ENCODE measurements around the gene LAIR1. TPM values are rescaled to one million over a fixed set of nuclear protein-coding genes. Genes with fewer than 3 reads are reported as not detected.
A peak's percentile ranks its signal among the peaks of the same experiment; 100 is the strongest.
"Not testable (repeated sequence)": the region's sequence is repeated elsewhere in the genome, so short reads cannot be mapped to it uniquely, and the experiment has no call there.

LAIR1 gene
- total RNA-seq, 4 donors from 2014 or later: 3.1 to 14.5 (median 8.7) TPM

DNA sequence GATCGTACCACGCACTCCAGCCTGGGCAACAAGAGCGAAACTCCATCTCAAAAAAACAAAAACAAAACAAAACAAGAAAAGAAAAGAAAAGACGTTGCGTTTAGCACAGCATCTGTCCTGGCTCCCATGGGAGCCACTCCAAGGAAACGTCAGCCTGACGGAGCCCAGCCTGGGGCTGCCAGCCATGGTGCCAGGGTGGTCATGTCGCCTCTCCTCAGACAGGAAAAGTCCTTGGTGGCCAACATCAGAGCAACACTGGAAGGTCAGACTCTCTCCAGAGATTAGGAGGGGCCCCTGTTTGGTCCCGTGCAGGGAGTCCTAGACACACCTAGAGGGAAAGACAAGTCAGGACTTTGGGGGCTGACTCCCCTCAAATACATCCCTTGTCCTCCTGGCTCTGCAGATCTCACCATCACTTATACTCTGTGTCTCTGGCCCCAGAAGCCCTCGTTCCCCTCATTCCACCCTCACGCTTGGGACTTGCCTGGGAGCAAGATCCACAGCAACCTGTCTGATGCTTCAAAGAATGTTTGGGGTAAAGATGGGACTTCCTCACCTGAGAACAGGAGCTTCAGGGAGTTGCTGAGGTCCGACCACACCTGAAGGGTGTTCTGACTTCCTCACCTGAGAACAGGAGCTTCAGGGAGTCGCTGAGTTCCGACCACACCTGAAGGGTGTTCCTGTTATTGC lies 35.1 kb downstream of the LAIR1 start:
- TF ChIP-seq, protein P1, sequence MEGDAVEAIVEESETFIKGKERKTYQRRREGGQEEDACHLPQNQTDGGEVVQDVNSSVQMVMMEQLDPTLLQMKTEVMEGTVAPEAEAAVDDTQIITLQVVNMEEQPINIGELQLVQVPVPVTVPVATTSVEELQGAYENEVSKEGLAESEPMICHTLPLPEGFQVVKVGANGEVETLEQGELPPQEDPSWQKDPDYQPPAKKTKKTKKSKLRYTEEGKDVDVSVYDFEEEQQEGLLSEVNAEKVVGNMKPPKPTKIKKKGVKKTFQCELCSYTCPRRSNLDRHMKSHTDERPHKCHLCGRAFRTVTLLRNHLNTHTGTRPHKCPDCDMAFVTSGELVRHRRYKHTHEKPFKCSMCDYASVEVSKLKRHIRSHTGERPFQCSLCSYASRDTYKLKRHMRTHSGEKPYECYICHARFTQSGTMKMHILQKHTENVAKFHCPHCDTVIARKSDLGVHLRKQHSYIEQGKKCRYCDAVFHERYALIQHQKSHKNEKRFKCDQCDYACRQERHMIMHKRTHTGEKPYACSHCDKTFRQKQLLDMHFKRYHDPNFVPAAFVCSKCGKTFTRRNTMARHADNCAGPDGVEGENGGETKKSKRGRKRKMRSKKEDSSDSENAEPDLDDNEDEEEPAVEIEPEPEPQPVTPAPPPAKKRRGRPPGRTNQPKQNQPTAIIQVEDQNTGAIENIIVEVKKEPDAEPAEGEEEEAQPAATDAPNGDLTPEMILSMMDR (IDR thresholded peaks at IDR 0.05): no peak
- TF ChIP-seq POLR2A (IDR thresholded peaks at IDR 0.05): no peak
- Histone ChIP-seq H3K36me3 (no peaks in the 10 kb centered on the region), H3K9me3 (no peaks in the 10 kb centered on the region), H3K27ac (no peak overlapping the region), H3K27me3 (no peaks in the 10 kb centered on the region), H3K4me1 (no peaks in the 10 kb centered on the region), H3K4me3 (replicated peaks in 1 of 3) (no peak overlapping the region)
- no peak for DNase-seq
- intact Hi-C loops (cut with DNase I): no loop called here
- WGBS, 2 donors: 78 to 81% methylated on average over 14 of the region's 14 CpGs

DNA sequence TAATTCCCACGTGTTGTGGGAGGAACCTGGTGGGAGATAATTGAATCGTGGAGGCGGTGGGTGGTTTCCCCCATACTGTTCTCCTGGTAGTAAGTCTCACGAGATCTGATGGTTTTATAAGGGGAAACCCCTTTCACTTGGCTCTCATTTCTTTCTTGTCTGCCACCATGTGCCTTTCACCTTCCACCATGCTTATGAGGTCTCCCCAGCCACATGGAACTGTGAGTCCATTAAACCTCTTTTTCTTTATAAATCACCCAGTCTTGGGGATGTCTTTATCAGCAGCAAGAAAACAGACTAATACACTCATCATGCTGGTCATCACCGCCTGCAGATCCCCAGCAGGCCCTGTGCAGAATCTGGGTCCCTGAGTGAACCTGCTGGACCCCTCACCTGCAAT lies 36.0 kb downstream of the LAIR1 start:
- H3K4me3 ChIP-seq (replicated peaks in 1 of 3); DNase-seq; H3K27me3 ChIP-seq; H3K4me1 ChIP-seq; H3K27ac ChIP-seq; H3K9me3 ChIP-seq; H3K36me3 ChIP-seq; intact Hi-C loops (cut with DNase I): not testable (repeated sequence)
- WGBS, 2 donors: 74 to 80% methylated on average over 5 of the region's 5 CpGs

DNA sequence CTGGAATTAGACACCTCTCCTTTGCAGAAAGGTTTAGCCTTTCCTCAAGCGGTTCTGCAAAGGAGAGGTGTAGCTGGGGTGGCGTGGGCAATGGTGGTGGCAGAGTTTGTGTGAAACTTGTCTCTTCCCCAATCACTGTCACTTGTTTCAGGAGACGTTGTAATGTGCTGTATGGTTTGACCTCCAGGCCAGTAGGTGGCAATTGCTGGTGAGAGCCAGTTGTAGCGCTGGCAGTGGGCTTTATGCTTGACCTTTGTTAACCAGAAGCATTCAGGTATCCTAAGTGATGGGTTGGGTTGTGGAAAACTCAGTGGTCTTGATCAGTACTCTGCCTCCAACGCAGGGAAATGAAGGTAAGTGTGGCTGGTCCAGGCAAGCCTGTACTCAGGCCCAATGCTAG lies 39.1 kb downstream of the LAIR1 start:
- intact Hi-C loops (cut with DNase I): no loop called here
- Histone ChIP-seq H3K4me1 (no peaks in the 10 kb centered on the region), H3K4me3 (replicated peaks in 1 of 3) (no peak overlapping the region), H3K27ac (no peak overlapping the region), H3K27me3 (no peaks in the 10 kb centered on the region), H3K36me3 (no peaks in the 10 kb centered on the region), H3K9me3 (no peaks in the 10 kb centered on the region)
- DNase-seq: no peak
- 71 to 72% methylated on average over 5 of the region's 5 CpGs for WGBS, 2 donors
- TF ChIP-seq, protein P1 (IDR thresholded peaks at IDR 0.05): no peak
- TF ChIP-seq POLR2A (IDR thresholded peaks at IDR 0.05): no peak

DNA sequence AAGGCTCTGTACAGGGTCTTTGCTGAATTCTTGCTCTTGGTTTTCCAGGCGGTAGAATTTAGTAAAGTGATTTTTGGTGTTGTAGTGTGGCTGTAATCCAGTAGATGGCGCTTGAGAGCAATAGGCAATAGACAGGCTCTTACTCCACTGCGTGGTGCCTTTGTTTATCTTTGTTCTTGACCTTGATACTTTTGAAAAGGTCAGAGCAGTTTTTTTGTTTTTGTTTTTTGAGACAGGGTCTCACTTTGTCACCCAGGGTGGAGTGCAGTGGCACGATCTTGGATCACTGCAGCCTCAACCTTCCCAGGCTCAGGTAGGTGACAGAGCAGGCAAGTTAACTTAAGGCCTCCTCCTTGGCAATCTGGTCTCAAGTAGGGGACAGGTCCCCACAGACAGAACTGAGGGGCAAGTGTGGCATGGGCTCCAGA lies 39.5 kb downstream of the LAIR1 start:
- WGBS, 2 donors: 3% methylated on average over 4 of the region's 4 CpGs
- Histone ChIP-seq H3K4me1 (no peaks in the 10 kb centered on the region), H3K27ac (no peak overlapping the region), H3K27me3 (no peaks in the 10 kb centered on the region), H3K36me3 (no peaks in the 10 kb centered on the region), H3K9me3 (no peaks in the 10 kb centered on the region), H3K4me3 (replicated peaks in 1 of 3) (no peak overlapping the region)
- no peak for TF ChIP-seq POLR2A (IDR thresholded peaks at IDR 0.05)
- TF ChIP-seq, protein P1 (IDR thresholded peaks at IDR 0.05): peak in 5 of 6 experiments; percentile 38 to 84 (median 54)
- DNase-seq: no peak
- intact Hi-C loops (cut with DNase I): no loop called here

DNA sequence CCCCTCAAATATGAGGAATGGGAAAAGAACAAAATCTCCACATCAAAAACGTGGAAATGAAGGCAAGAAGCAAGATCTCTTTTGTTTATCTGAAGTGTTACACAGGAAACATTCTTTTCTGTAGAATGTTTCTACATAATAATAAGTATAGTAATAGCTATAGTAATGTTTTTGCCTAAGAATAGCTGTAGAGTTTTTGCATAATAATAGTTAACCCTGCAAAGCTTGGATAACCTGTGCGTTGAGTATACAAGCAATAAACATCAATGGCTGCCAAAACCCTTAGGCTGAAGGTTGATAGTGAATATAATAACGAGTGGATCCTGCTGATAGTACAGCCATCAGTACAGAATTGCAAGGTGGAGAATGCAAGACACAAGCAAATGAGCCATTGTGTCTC lies 40.7 kb downstream of the LAIR1 start:
- intact Hi-C loops (cut with DNase I): no loop called here
- H3K9me3 ChIP-seq: no peaks in the 10 kb centered on the region
- 18 to 19% methylated on average over 3 of the region's 3 CpGs for WGBS, 2 donors
- no peak overlapping the region for H3K27ac ChIP-seq
- no peak overlapping the region for H3K4me3 ChIP-seq (replicated peaks in 1 of 3)
- no peaks in the 10 kb centered on the region for H3K4me1 ChIP-seq
- TF ChIP-seq, protein P1 (IDR thresholded peaks at IDR 0.05): no peak
- TF ChIP-seq POLR2A (IDR thresholded peaks at IDR 0.05): no peak
- no peaks in the 10 kb centered on the region for H3K27me3 ChIP-seq
- no peak for DNase-seq
- no peaks in the 10 kb centered on the region for H3K36me3 ChIP-seq

DNA sequence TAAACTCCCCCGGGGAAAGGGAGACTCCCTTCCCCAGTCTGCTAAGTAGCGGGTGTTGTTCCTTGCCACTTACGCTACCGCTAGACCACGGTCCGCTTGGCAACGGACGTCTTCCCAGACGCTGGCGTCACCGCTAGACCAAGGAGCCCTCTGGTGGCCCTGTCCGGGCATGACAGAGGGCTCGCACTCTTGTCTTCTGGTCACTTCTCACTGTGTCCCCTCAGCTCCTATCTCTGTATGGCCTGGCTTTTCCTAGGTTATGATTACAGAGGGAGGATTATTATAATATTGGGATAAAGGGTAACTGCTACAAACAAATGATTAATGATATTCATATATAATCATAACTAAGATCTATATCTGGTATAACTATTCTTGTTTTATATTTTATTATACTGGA lies 41.8 kb downstream of the LAIR1 start:
- H3K27ac ChIP-seq; DNase-seq; H3K36me3 ChIP-seq; H3K27me3 ChIP-seq; H3K4me3 ChIP-seq (replicated peaks in 1 of 3); H3K9me3 ChIP-seq; H3K4me1 ChIP-seq; intact Hi-C loops (cut with DNase I): not testable (repeated sequence)
- WGBS, 2 donors: 10% methylated on average over 10 of the region's 13 CpGs; no CpG with 5 or more reads in 1 of the 2 donors

DNA sequence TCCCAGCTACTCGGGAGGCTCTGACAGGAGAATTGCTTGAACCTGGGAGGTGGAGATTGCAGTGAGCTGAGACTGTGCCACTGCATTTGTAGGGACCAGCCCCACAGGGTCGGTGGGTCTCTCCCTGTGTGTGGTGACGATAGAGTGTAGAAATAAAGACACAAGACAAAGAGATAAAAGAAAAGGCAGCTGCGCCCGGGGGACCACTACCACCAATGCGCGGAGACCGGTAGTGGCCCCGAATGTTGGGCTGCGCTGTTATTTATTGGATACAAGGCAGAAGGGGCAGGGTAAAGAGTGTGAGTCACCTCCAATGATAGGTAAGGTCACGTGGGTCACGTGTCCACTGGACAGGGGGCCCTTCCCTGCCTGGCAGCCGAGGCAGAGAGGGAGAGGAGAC lies 42.4 kb downstream of the LAIR1 start:
- H3K27ac ChIP-seq; H3K4me1 ChIP-seq; H3K27me3 ChIP-seq; H3K4me3 ChIP-seq (replicated peaks in 1 of 3); H3K36me3 ChIP-seq; H3K9me3 ChIP-seq; intact Hi-C loops (cut with DNase I); DNase-seq: not testable (repeated sequence)
- WGBS, 2 donors: 94 to 95% methylated on average over 10 to 12 of the region's 13 CpGs
